ENCODE results near the gene LRP1-AS.

Gene LRP1-AS
- 0 reads per million in 2 donors for total RNA-seq

GRCh38 chr12:57146961-57147944, at the start of gene LRP1-AS:
LRP1-AS (minus strand) TSS chr12:57147619.
- no peak for DNase-seq

- DNase-seq, result no peak
Measured at GRCh38 chr12:57196956-57197355, 49.5 kb upstream of the LRP1-AS start.

- DNase-seq, result no peak
Measured at GRCh38 chr12:57196439-57196838, 49.0 kb upstream of the LRP1-AS start.

GRCh38 chr12:57195611-57196371, 48.4 kb upstream of the LRP1-AS start:
- no peak for DNase-seq

- no peak for DNase-seq
Measured at GRCh38 chr12:57195186-57195585, 47.8 kb upstream of the LRP1-AS start.

- DNase-seq, result no peak
Measured at GRCh38 chr12:57194253-57194652, 46.8 kb upstream of the LRP1-AS start.

GRCh38 chr12:57193706-57194245, 46.4 kb upstream of the LRP1-AS start:
- no peak for DNase-seq

GRCh38 chr12:57192920-57193319, 45.5 kb upstream of the LRP1-AS start:
- DNase-seq, result no peak

GRCh38 chr12:57191410-57191809, 44.0 kb upstream of the LRP1-AS start:
- no peak for DNase-seq

GRCh38 chr12:57190821-57191220, 43.4 kb upstream of the LRP1-AS start:
- no peak for DNase-seq

GRCh38 chr12:57190037-57190436, 42.6 kb upstream of the LRP1-AS start:
- DNase-seq, result no peak

GRCh38 chr12:57188090-57188425, 40.6 kb upstream of the LRP1-AS start:
- no peak for DNase-seq

GRCh38 chr12:57187222-57188089, 40.0 kb upstream of the LRP1-AS start:
- no peak for DNase-seq

GRCh38 chr12:57185906-57186508, 38.6 kb upstream of the LRP1-AS start:
- DNase-seq, result no peak

GRCh38 chr12:57185403-57185802, 38.0 kb upstream of the LRP1-AS start:
- no peak for DNase-seq

- no peak for DNase-seq
Measured at GRCh38 chr12:57183939-57184725, 36.7 kb upstream of the LRP1-AS start.

- DNase-seq, result peak; percentile 79
Measured at GRCh38 chr12:57182918-57183575, 35.6 kb upstream of the LRP1-AS start.

GRCh38 chr12:57181561-57182155, 34.2 kb upstream of the LRP1-AS start:
- DNase-seq, result no peak

GRCh38 chr12:57181072-57181471, 33.7 kb upstream of the LRP1-AS start:
- no peak for DNase-seq

- DNase-seq, result no peak
Measured at GRCh38 chr12:57180321-57180989, 33.0 kb upstream of the LRP1-AS start.
